Astrocyte of the spinal cord (primary cell): ENCODE measurements around the gene MOB3C.

Experiments
- DNase-seq: peaks from one replicate; pipeline ENCODE4 v3.0.0; 2011; ENCODE audit warnings: low read depth, low spot score
- H3K4me3 ChIP-seq: 2 replicates; pipeline ENCODE4 v1.5.1; 2011; ENCODE audit warnings: low read depth, mild to moderate bottlenecking, low read length, moderate library complexity
- CTCF ChIP-seq: IDR thresholded peaks from 2 replicates; pipeline ENCODE4 v1.5.1; 2012; ENCODE audit warnings: low read depth, mild to moderate bottlenecking, low read length, inconsistent platforms
- in situ Hi-C: cut with HindIII; loops from 2 replicates; pipeline ENCODE4 v1.10.0; 2017; ENCODE audit warnings: low sequenced_read_pairs

The MOB3C gene

GRCh38 chr1:46639547-46639946 is 22.9 kb upstream of the MOB3C start:
- in situ Hi-C loops, result no loop called here

GRCh38 chr1:46638921-46639320 is 22.3 kb upstream of the MOB3C start:
- no peak for TF ChIP-seq CTCF
- DNase-seq, result no peak
- no peak overlapping the region for H3K4me3 ChIP-seq
- in situ Hi-C loops, result no loop called here

More at GRCh38 chr1:46639547-46639946, 22.9 kb upstream of the MOB3C start:
- no peak overlapping the region for H3K4me3 ChIP-seq
- no peak for DNase-seq
- no peak for TF ChIP-seq CTCF

- H3K4me3 ChIP-seq, result no peak overlapping the region
- no peak for DNase-seq
- TF ChIP-seq CTCF, result no peak
- in situ Hi-C loops, result no loop called here
Measured at GRCh38 chr1:46637444-46638083, 21.0 kb upstream of the MOB3C start.

- DNase-seq, result no peak
- no peak for TF ChIP-seq CTCF
- H3K4me3 ChIP-seq, result no peak overlapping the region
- in situ Hi-C loops, result no loop called here
Measured at GRCh38 chr1:46635205-46635604, 18.6 kb upstream of the MOB3C start.

DNA sequence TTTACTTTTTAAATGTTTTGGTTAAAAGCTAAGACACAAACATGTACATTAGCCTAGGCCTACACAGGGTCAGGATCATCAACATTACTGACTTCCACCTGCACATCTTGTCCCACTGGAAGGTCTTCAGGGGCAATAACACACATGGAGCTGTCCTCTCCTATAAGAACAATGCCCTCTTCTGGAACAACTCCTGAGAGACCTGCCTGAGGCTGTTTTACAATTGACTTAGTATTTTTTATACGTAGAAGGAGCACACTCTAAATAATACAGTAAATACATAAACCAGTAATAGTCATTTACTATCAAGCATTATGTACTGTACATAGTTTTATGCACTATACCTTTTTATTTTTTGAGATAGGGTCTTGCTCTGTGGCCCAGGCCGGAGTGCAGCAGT is 14.1 kb upstream of the MOB3C start:
- no peak overlapping the region for H3K4me3 ChIP-seq
- no peak for TF ChIP-seq CTCF
- in situ Hi-C loops, result no loop called here
- DNase-seq, result no peak

- TF ChIP-seq CTCF, result no peak
- in situ Hi-C loops, result no loop called here
- no peak for DNase-seq
Measured at GRCh38 chr1:46623743-46624644, 7.4 kb upstream of the MOB3C start.

More at GRCh38 chr1:46623743-46624644, 7.4 kb upstream of the MOB3C start:
- H3K4me3 ChIP-seq, result no peak overlapping the region
